DND-41 (cell line): ENCODE measurements around the gene POLL.

Experiments
- ATAC-seq: fragments of 200-7000 bp; cut with Tn5 transposase; 3 replicates; pipeline ENCODE4 v1.9.1; 2021; ENCODE audit warnings: low read depth; ENCODE audit not compliant: insufficient read depth
- DNase-seq: peaks from one replicate; pipeline ENCODE4 v3.0.0-alpha.2; 2020
- H2AFZ ChIP-seq: 2 replicates; pipeline ENCODE4 v1.6.0; 2012; ENCODE audit warnings: low read depth, low read length
- H3K27ac ChIP-seq: 2 replicates; pipeline ENCODE4 v1.5.1; 2012; ENCODE audit warnings: low read length, inconsistent platforms
- H3K27me3 ChIP-seq: fragments of 200-600 bp; sonication (generic); 2 replicates; pipeline ENCODE4 v1.6.0; 2012; ENCODE audit warnings: low read length, mild to moderate bottlenecking, inconsistent platforms; ENCODE audit not compliant: insufficient read depth, poor library complexity
- H3K36me3 ChIP-seq: 2 replicates; pipeline ENCODE4 v1.5.1; 2012; ENCODE audit warnings: low read length, inconsistent platforms; ENCODE audit not compliant: insufficient read depth
- H3K4me1 ChIP-seq: 2 replicates; pipeline ENCODE4 v1.5.1; 2012; ENCODE audit warnings: mild to moderate bottlenecking, low read length; ENCODE audit not compliant: insufficient read depth
- H3K4me2 ChIP-seq: 2 replicates; pipeline ENCODE4 v1.6.0; 2012; ENCODE audit warnings: mild to moderate bottlenecking, moderate library complexity, low read length, inconsistent platforms; ENCODE audit not compliant: insufficient read depth
- H3K4me3 ChIP-seq, 2 experiments: fragments of 200-600 bp in 1 of 2; shearing (Covaris generic) in 1 of 2; 2 replicates each; pipeline ENCODE4 v1.5.1; 2012 to 2016; ENCODE audit warnings: inconsistent platforms in 2 of 2, low read length in 2 of 2, mild to moderate bottlenecking in 2 of 2, low read depth in 1 of 2, moderate library complexity in 1 of 2
- H3K79me2 ChIP-seq: 2 replicates; pipeline ENCODE4 v1.6.0; 2012; ENCODE audit warnings: low read length, inconsistent platforms; ENCODE audit not compliant: insufficient read depth
- H3K9ac ChIP-seq: 2 replicates; pipeline ENCODE4 v1.6.0; 2012; ENCODE audit warnings: low read depth, mild to moderate bottlenecking, inconsistent platforms, low read length, moderate library complexity
- H3K9me3 ChIP-seq: 2 replicates; pipeline ENCODE4 v1.5.1; 2012; ENCODE audit warnings: low read length, moderate library complexity, mild to moderate bottlenecking, inconsistent platforms; ENCODE audit not compliant: insufficient read depth, severe bottlenecking
- H4K20me1 ChIP-seq: 2 replicates; pipeline ENCODE4 v1.6.0; 2012; ENCODE audit warnings: low read length; ENCODE audit not compliant: insufficient read depth
- CTCF ChIP-seq: IDR thresholded peaks from 2 replicates; pipeline ENCODE4 v1.5.1; 2012; ENCODE audit warnings: borderline replicate concordance, low read length, moderate library complexity, mild to moderate bottlenecking; ENCODE audit not compliant: poor library complexity, severe bottlenecking; ENCODE audit errors: extremely low read depth
- EZH2 ChIP-seq: IDR thresholded peaks from 3 replicates; pipeline ENCODE4 v1.6.1; 2012; ENCODE audit warnings: borderline replicate concordance, low read depth, mild to moderate bottlenecking, moderate library complexity, low read length, inconsistent platforms; ENCODE audit not compliant: severe bottlenecking

The POLL gene

GRCh38 chr10:101545898-101546297, 42.2 kb downstream of the POLL start:
- H3K4me1 ChIP-seq = no peaks in the 10 kb centered on the region
- H3K9ac ChIP-seq = no peak overlapping the region
- H2AFZ ChIP-seq = no peak overlapping the region
- H3K27me3 ChIP-seq = no peaks in the 10 kb centered on the region
- DNase-seq (no peak), ATAC-seq (no peak)
- no peak overlapping the region for H3K27ac ChIP-seq
- no peaks in the 10 kb centered on the region for H4K20me1 ChIP-seq
- TF ChIP-seq CTCF = no peak
- TF ChIP-seq EZH2 = no peak
- no peak overlapping the region for H3K4me2 ChIP-seq
- peaks cover 6% of the 10 kb centered on the region; the same call in 1 of the 2 replicates for H3K36me3 ChIP-seq
- H3K9me3 ChIP-seq = no peaks in the 10 kb centered on the region
- H3K79me2 ChIP-seq = no peaks in the 10 kb centered on the region
- no peak overlapping the region for H3K4me3 ChIP-seq

GRCh38 chr10:101538446-101538845, 49.6 kb downstream of the POLL start:
- no peak overlapping the region for H2AFZ ChIP-seq
- H3K9me3 ChIP-seq = no peaks in the 10 kb centered on the region
- H3K27me3 ChIP-seq = no peaks in the 10 kb centered on the region
- H3K27ac ChIP-seq = no peak overlapping the region
- H3K79me2 ChIP-seq = no peaks in the 10 kb centered on the region
- TF ChIP-seq EZH2 (no peak), CTCF (no peak)
- no peak overlapping the region for H3K4me2 ChIP-seq
- H4K20me1 ChIP-seq = no peaks in the 10 kb centered on the region
- no peak for DNase-seq
- H3K4me3 ChIP-seq = no peak overlapping the region
- no peak overlapping the region for H3K9ac ChIP-seq
- no peaks in the 10 kb centered on the region for H3K4me1 ChIP-seq
- H3K36me3 ChIP-seq = peaks cover 15% of the 10 kb centered on the region; the same call in 1 of the 2 replicates
- ATAC-seq = no peak

- no peaks in the 10 kb centered on the region for H3K79me2 ChIP-seq
- H3K4me2 ChIP-seq = no peak overlapping the region
- TF ChIP-seq EZH2 (no peak), CTCF (peak; percentile 69)
- no peaks in the 10 kb centered on the region for H3K9me3 ChIP-seq
- no peaks in the 10 kb centered on the region for H3K4me1 ChIP-seq
- no peak overlapping the region for H2AFZ ChIP-seq
- H3K4me3 ChIP-seq = no peak overlapping the region
- DNase-seq (no peak), ATAC-seq (peak; percentile 47; the same call in 1 of the 3 replicates)
- no peak overlapping the region for H3K27ac ChIP-seq
- no peak overlapping the region for H3K9ac ChIP-seq
- peaks cover 19% of the 10 kb centered on the region; the same call in 1 of the 2 replicates for H3K36me3 ChIP-seq
- no peaks in the 10 kb centered on the region for H3K27me3 ChIP-seq
- H4K20me1 ChIP-seq = no peaks in the 10 kb centered on the region
Measured at GRCh38 chr10:101536800-101537199, 51.3 kb downstream of the POLL start.

- Histone ChIP-seq H3K4me3 (no peak overlapping the region), H3K4me1 (no peaks in the 10 kb centered on the region), H3K9ac (no peak overlapping the region), H3K79me2 (no peaks in the 10 kb centered on the region), H3K27me3 (no peaks in the 10 kb centered on the region), H4K20me1 (no peaks in the 10 kb centered on the region), H3K4me2 (no peak overlapping the region), H3K27ac (no peak overlapping the region), H3K9me3 (no peaks in the 10 kb centered on the region), H2AFZ (no peak overlapping the region), H3K36me3 (peaks cover 19% of the 10 kb centered on the region; the same call in 1 of the 2 replicates)
- ATAC-seq (no peak), DNase-seq (no peak)
- TF ChIP-seq EZH2 (no peak), CTCF (no peak)
Measured at GRCh38 chr10:101535949-101536348, 52.1 kb downstream of the POLL start.
